Lower leg skin (tissue), 4 donors: ENCODE data around the gene ODAM. TPM values are rescaled to one million over a fixed set of nuclear protein-coding genes. Genes with fewer than 3 reads are reported as not detected.

Experiments
- DNase-seq, 2 donors: peaks; one replicate each; pipeline ENCODE4 v3.0.0-alpha.2; 2019; ENCODE audit warnings: low spot score in 2 of 2
- H3K4me3 ChIP-seq: fragments of 200-600 bp; sonication (generic); 2 replicates; pipeline ENCODE4 v1.5.1; 2017; ENCODE audit warnings: mild to moderate bottlenecking, low read depth; ENCODE audit not compliant: poor library complexity, severe bottlenecking
- CTCF ChIP-seq, 3 donors: fragments of 450-650 bp; IDR thresholded peaks; one replicate each; pipeline ENCODE4 v1.5.1; 2016; ENCODE audit warnings: antibody characterized with exemption in 3 of 3, mild to moderate bottlenecking in 3 of 3, moderate library complexity in 2 of 3
- POLR2A ChIP-seq, 2 donors: fragments of 450-650 bp; IDR thresholded peaks; one replicate each; pipeline ENCODE4 v1.6.1; 2016 to 2017; ENCODE audit warnings: antibody characterized with exemption in 2 of 2, mild to moderate bottlenecking in 1 of 2, moderate library complexity in 1 of 2
- WGBS, 2 donors: methylation state at CpG; one replicate each; pipeline ENCODE4 v1.1.5; 2018; 5-methylcytosine and 5-hydroxymethylcytosine counted together
- intact Hi-C: fragments of 100-400 bp; cut with DNase I; formaldehyde crosslinking; loops from one replicate; pipeline ENCODE4 v1.15.0; 2023; ENCODE audit warnings: low total_unique reads
- total RNA-seq, 4 donors: library from RNA; depleted of rRNA; stranded (reverse); fragments of >200 nt; gene quantifications; one replicate each; pipeline ENCODE4 v1.1.0, GENCODE V29; 2016

The ODAM gene
- total RNA-seq, 4 donors from 2014 or later: not detected

GRCh38 chr4:70187216-70187615, 8.3 kb upstream of the ODAM start:
- 60 to 74% methylated on average over 1 of the region's 1 CpG for WGBS, 2 donors
- TF ChIP-seq POLR2A (IDR thresholded peaks at IDR 0.05): no peak
- no peak for TF ChIP-seq CTCF (IDR thresholded peaks at IDR 0.05)
- DNase-seq: no peak
- intact Hi-C loops: no loop called here
- no peak overlapping the region for H3K4me3 ChIP-seq

GRCh38 chr4:70190579-70190978, 4.9 kb upstream of the ODAM start:
- no peak overlapping the region for H3K4me3 ChIP-seq
- WGBS, 2 donors: 93 to 100% methylated on average over 1 of the region's 1 CpG
- no peak for DNase-seq
- no peak for TF ChIP-seq POLR2A (IDR thresholded peaks at IDR 0.05)
- no peak for TF ChIP-seq CTCF (IDR thresholded peaks at IDR 0.05)
- intact Hi-C loops: no loop called here

- 30 to 59% methylated on average over 1 of the region's 1 CpG for WGBS, 2 donors
- H3K4me3 ChIP-seq: no peak overlapping the region
These were observed 3.9 kb upstream of the ODAM start for GRCh38 chr4:70191647-70192046.

GRCh38 chr4:70192895-70193294, 2.6 kb upstream of the ODAM start:
- 83 to 93% methylated on average over 2 of the region's 2 CpGs for WGBS, 2 donors
- H3K4me3 ChIP-seq: no peak overlapping the region
- TF ChIP-seq POLR2A (IDR thresholded peaks at IDR 0.05) (no peak), CTCF (IDR thresholded peaks at IDR 0.05) (no peak)
- DNase-seq: no peak
- intact Hi-C loops: no loop called here

More at GRCh38 chr4:70191647-70192046, 3.9 kb upstream of the ODAM start:
- DNase-seq: no peak
- intact Hi-C loops: no loop called here
- no peak for TF ChIP-seq POLR2A (IDR thresholded peaks at IDR 0.05)
- no peak for TF ChIP-seq CTCF (IDR thresholded peaks at IDR 0.05)

- 71 to 72% methylated on average over 2 of the region's 2 CpGs for WGBS, 2 donors
- intact Hi-C loops: no loop called here
- no peak for DNase-seq
- no peak overlapping the region for H3K4me3 ChIP-seq
- TF ChIP-seq POLR2A (IDR thresholded peaks at IDR 0.05) (no peak), CTCF (IDR thresholded peaks at IDR 0.05) (no peak)
These were observed 1.3 kb downstream of the ODAM start for GRCh38 chr4:70196857-70197256.

GRCh38 chr4:70197842-70198241, 2.3 kb downstream of the ODAM start:
- TF ChIP-seq POLR2A (IDR thresholded peaks at IDR 0.05) (no peak), CTCF (IDR thresholded peaks at IDR 0.05) (no peak)
- intact Hi-C loops: no loop called here
- WGBS, 2 donors: 64 to 71% methylated on average over 2 of the region's 2 CpGs
- DNase-seq: no peak
- no peak overlapping the region for H3K4me3 ChIP-seq
